Neural cell (in vitro differentiated cells): ENCODE results near the gene SAMD1.

Source experiments
- EZH2 ChIP-seq: fragments of 200-600, 300-800 bp; shearing (Covaris generic), sonication (generic); IDR thresholded peaks from 2 replicates; pipeline ENCODE4 v1.6.1; 2014; ENCODE audit warnings: antibody characterized with exemption, low read length, borderline replicate concordance, mild to moderate bottlenecking; ENCODE audit not compliant: insufficient read depth, poor library complexity, severe bottlenecking
- MXI1 ChIP-seq: fragments of 450-650 bp; conservative IDR thresholded peaks from 2 replicates; pipeline ENCODE4 v1.6.1; 2014; ENCODE audit warnings: antibody characterized with exemption, mild to moderate bottlenecking; ENCODE audit not compliant: poor library complexity, severe bottlenecking
- POLR2AphosphoS5 ChIP-seq: IDR thresholded peaks from 2 replicates; pipeline ENCODE4 v1.6.1; 2012
- RAD21 ChIP-seq: fragments of 450-650 bp; conservative IDR thresholded peaks from 2 replicates; pipeline ENCODE4 v1.6.1; 2014; ENCODE audit warnings: antibody characterized with exemption, mild to moderate bottlenecking, moderate library complexity
- REST ChIP-seq: IDR thresholded peaks from 2 replicates; pipeline ENCODE4 v1.6.1; 2012; ENCODE audit warnings: borderline replicate concordance
- SMC3 ChIP-seq: fragments of 450-650 bp; conservative IDR thresholded peaks from 2 replicates; pipeline ENCODE4 v1.6.1; 2014; ENCODE audit warnings: antibody characterized with exemption, mild to moderate bottlenecking, moderate library complexity; ENCODE audit not compliant: poor library complexity
- TAF1 ChIP-seq: IDR thresholded peaks from 2 replicates; pipeline ENCODE4 v1.6.1; 2012; ENCODE audit warnings: low read depth
- TF ChIP-seq, protein P1 (sequence below): fragments of 450-650 bp; IDR thresholded peaks from 2 replicates; pipeline ENCODE4 v1.5.1; 2014; ENCODE audit warnings: antibody characterized with exemption, mild to moderate bottlenecking, moderate library complexity; ENCODE audit not compliant: poor library complexity, severe bottlenecking

DNA sequence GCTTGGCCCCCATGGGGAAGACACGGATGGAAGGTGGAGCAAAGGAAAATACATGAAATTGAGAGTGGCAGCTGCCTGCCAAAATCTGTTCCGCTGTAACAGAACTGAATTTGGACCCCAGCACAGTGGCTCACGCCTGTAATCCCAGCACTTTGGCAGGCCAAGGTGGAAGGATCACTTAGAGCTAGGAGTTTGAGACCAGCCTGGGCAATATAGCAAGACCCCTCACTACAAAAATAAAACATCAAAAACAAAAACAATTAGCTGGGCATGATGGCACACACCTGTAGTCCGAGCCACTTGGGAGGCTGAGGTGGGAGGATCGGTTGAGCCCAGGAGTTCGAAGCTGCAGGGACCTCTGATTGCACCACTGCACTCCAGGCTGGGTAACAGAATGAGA, 38.1 kb downstream of the SAMD1 start:
- TF ChIP-seq, protein P1, sequence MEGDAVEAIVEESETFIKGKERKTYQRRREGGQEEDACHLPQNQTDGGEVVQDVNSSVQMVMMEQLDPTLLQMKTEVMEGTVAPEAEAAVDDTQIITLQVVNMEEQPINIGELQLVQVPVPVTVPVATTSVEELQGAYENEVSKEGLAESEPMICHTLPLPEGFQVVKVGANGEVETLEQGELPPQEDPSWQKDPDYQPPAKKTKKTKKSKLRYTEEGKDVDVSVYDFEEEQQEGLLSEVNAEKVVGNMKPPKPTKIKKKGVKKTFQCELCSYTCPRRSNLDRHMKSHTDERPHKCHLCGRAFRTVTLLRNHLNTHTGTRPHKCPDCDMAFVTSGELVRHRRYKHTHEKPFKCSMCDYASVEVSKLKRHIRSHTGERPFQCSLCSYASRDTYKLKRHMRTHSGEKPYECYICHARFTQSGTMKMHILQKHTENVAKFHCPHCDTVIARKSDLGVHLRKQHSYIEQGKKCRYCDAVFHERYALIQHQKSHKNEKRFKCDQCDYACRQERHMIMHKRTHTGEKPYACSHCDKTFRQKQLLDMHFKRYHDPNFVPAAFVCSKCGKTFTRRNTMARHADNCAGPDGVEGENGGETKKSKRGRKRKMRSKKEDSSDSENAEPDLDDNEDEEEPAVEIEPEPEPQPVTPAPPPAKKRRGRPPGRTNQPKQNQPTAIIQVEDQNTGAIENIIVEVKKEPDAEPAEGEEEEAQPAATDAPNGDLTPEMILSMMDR, result no peak
- TF ChIP-seq MXI1, result no peak
- no peak for TF ChIP-seq RAD21
- no peak for TF ChIP-seq TAF1
- TF ChIP-seq EZH2, result no peak
- TF ChIP-seq REST, result no peak
- no peak for TF ChIP-seq SMC3
- TF ChIP-seq POLR2AphosphoS5, result no peak
